Spinal cord (tissue), 10 donors: ENCODE measurements around the gene KRTAP6-3. TPM values are rescaled to one million over a fixed set of nuclear protein-coding genes. Genes with fewer than 3 reads are reported as not detected.

Experiments used
- DNase-seq, 6 donors: peaks; one replicate each; pipeline versions ENCODE4 v3.0.0 to v3.0.0-alpha.2; 2013 to 2015; ENCODE audit warnings: low spot score in 6 of 6, low read depth in 4 of 6
- H3K27ac ChIP-seq: one replicate; pipeline ENCODE4 v1.5.1; 2013; ENCODE audit warnings: low read depth, low read length, control low read depth
- H3K27me3 ChIP-seq: one replicate; pipeline ENCODE4 v1.6.1; 2013; ENCODE audit warnings: low read length; ENCODE audit not compliant: control insufficient read depth, insufficient read depth
- H3K36me3 ChIP-seq: one replicate; pipeline ENCODE4 v1.6.1; 2013; ENCODE audit warnings: low read length; ENCODE audit not compliant: control insufficient read depth, insufficient read depth
- H3K4me1 ChIP-seq: one replicate; pipeline ENCODE4 v1.6.1; 2013; ENCODE audit warnings: low read length; ENCODE audit not compliant: control insufficient read depth, insufficient read depth
- H3K4me3 ChIP-seq: one replicate; pipeline ENCODE4 v1.5.1; 2013; ENCODE audit warnings: low read depth, low read length, control low read depth
- H3K9me3 ChIP-seq: one replicate; pipeline ENCODE4 v1.6.1; 2013; ENCODE audit warnings: low read length; ENCODE audit not compliant: control insufficient read depth, insufficient read depth
- WGBS: methylation state at CpG from one replicate; pipeline ENCODE4 v1.1.5; 2013; ENCODE audit warnings: missing lambda C conversion rate; ENCODE audit not compliant: insufficient coverage; 5-methylcytosine and 5-hydroxymethylcytosine counted together
- long read RNA-seq, 4 donors: transcript quantifications; one replicate each; lab custom pipeline, GENCODE V29; 2026
- polyA plus RNA-seq, 2 donors: library from polyadenylated mRNA; unstranded; fragments of 120-200 nt; gene quantifications; one replicate each; pipeline ENCODE4 v1.2.1, GENCODE V29; 2013; ENCODE audit not compliant: insufficient read length in 2 of 2
- total RNA-seq, 2 donors: library from RNA; depleted of rRNA in 1 of 2; stranded (reverse); fragments of 120-200 nt in 1 of 2; fragments of >200 nt in 1 of 2; gene quantifications; one replicate each; pipeline versions ENCODE4 v1.2.3 to v1.2.4, GENCODE V29; 2013 to 2014
- donor health status: healthy.

KRTAP6-3 gene, protein sequence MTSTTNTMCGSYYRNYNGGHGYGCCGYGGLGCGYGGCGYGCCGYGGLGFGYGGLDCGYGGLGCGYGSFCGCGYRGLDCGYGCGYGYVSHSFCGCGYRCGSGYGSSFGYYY
- total RNA-seq (not detected), polyA plus RNA-seq (not detected)
- long read RNA-seq, donor 1: 0 reads
- long read RNA-seq, donor 2, partial matches to known transcripts: 0 of 1 reads
- long read RNA-seq, donor 2, other reads (novel, unspliced or antisense): 0 of 1 reads
- long read RNA-seq, donor 3: 0 reads
- long read RNA-seq, donor 4: 0 reads

DNA sequence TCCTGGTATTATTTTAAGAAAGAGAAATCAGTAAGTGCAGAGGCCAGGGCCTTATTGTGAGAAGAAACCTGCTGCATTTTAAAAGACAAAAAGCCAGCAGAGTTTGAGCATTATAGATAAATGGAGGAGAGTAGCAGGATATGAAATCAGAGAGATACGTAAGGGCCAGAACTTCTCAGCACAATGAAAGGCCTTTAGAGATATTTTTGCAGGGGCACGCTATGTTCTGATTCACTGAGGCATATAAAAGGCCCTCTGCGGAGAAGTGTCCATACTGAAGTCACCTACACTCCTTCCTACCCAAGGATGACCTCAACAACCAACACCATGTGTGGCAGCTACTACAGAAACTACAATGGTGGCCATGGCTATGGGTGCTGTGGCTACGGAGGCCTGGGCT, at the start of gene KRTAP6-3:
KRTAP6-3 (plus strand) TSS at position 301 of the 400 bp plus-strand sequence; CDS start at position 307, 6 bp downstream.
- 94% methylated on average over 4 of the region's 4 CpGs for WGBS
- no peak for DNase-seq
- H3K9me3 ChIP-seq: no peaks in the 10 kb centered on the region
- H3K27ac ChIP-seq: no peak within 1 kb of the TSS
- no peaks in the 10 kb centered on the region for H3K27me3 ChIP-seq
- no peaks in the 10 kb centered on the region for H3K4me1 ChIP-seq
- H3K36me3 ChIP-seq: no peaks in the 10 kb centered on the region
- no peak within 1 kb of the TSS for H3K4me3 ChIP-seq

DNA sequence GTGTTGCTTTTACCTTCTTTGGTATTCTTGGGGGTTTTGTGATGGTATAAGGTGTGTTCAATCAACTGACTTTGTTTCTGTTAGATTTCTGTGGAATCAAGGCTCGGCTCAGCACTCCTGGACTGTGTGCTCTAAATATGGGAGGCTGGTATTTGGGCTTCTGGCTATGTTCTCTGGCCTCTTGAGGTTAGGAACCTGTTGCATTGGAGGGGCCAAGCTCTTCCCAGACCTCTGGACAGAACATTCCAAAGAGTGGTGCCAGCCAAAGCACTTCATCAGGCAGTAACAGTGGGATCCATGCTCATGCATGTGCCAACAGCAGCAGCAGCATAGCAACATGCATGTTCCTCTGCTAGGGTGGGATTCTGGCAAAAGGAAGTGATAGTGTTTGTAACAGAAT, 39.5 kb upstream of the KRTAP6-3 start:
- Histone ChIP-seq H3K4me1 (no peaks in the 10 kb centered on the region), H3K9me3 (peaks cover 3% of the 10 kb centered on the region), H3K4me3 (no peak overlapping the region), H3K27me3 (no peaks in the 10 kb centered on the region), H3K27ac (no peak overlapping the region), H3K36me3 (no peaks in the 10 kb centered on the region)
- 75% methylated on average over 1 of the region's 1 CpG for WGBS
- no peak for DNase-seq

DNA sequence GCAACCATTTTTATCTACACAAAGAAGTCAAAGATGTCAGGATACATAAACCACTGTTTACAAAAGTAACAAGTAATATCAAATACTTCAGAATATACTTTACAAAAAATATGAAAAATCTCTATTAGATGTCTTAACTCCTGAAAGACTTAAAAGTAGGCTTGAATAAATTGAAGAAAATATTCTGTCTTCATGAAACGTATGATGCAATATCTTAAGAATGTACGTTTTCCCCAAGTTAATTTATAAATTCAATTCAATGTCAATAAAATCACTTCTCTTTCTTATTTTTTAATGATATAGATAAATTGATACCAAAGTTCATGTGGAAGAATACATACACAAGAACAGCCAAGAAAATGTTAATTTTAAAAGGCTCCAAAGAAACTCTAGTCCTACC, 37.1 kb upstream of the KRTAP6-3 start:
- peaks cover 3% of the 10 kb centered on the region for H3K9me3 ChIP-seq
- H3K27me3 ChIP-seq: no peaks in the 10 kb centered on the region
- H3K4me1 ChIP-seq: no peaks in the 10 kb centered on the region
- no peaks in the 10 kb centered on the region for H3K36me3 ChIP-seq
- H3K27ac ChIP-seq: no peak overlapping the region
- no peak for DNase-seq
- H3K4me3 ChIP-seq: no peak overlapping the region
- no CpG with 5 or more reads among the region's 2 CpGs for WGBS

DNA sequence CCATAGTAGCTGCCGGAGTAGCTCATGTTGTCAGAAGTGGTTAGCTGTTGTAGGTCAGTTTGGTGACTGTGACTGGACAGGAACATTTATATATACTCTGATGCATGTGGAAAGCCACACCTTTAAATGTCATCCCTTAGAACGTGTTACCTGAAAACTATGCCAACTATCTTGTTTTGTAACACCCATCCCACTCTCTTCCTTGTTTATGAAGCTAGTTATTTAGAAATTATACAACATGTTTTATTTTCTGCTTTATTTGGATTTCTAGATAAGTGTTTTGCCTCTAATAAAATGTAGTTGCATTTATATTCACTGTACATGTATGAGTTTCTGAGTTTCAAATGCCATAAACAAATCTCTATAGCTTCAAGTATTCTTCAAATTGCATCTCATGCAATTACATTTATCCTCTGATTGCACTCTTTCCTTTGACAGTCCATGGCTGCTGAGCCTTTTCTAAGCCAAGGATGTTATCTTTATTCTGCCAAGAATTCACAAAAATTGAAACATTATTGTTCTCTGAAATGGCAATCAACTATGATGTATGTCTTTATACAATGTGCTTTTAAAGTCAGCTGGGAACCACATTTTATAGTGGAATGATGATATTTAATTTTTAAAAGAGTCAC, 30.9 kb upstream of the KRTAP6-3 start, which contains the start of gene KRTAP19-7:
KRTAP19-7 (minus strand) TSS at position 51 of the 632 bp plus-strand sequence; CDS start at position 26, 25 bp downstream.
- Histone ChIP-seq H3K36me3 (no peaks in the 10 kb centered on the region), H3K27ac (no peak within 1 kb of the TSS), H3K4me1 (no peaks in the 10 kb centered on the region), H3K4me3 (no peak within 1 kb of the TSS), H3K27me3 (no peaks in the 10 kb centered on the region), H3K9me3 (no peaks in the 10 kb centered on the region)
- WGBS: no CpG with 5 or more reads among the region's 2 CpGs
- peak in 1 of 6 donors; percentile 33 for DNase-seq

DNA sequence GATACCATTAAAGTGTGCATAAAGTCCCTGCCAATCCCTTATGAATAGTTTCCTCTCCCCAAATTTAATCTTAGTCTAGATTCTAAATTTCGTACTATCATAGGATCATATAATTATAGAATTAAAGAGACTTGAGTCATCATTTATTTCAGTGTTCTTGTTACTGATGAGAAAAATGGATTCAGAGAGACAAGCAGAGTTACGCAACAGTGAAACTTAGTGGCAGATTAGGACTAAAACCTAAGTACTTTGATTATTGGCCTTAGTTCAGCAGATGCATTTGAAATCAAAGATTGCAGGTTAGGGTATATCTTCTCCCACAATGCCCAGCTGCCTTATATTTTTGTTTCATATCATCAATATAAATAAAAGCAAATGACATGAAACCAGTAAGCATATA, 30.3 kb upstream of the KRTAP6-3 start:
- Histone ChIP-seq H3K27me3 (no peaks in the 10 kb centered on the region), H3K4me1 (no peaks in the 10 kb centered on the region), H3K27ac (no peak overlapping the region), H3K9me3 (no peaks in the 10 kb centered on the region), H3K36me3 (no peaks in the 10 kb centered on the region), H3K4me3 (no peak overlapping the region)
- DNase-seq: no peak
- WGBS: 80% methylated on average over 1 of the region's 2 CpGs

DNA sequence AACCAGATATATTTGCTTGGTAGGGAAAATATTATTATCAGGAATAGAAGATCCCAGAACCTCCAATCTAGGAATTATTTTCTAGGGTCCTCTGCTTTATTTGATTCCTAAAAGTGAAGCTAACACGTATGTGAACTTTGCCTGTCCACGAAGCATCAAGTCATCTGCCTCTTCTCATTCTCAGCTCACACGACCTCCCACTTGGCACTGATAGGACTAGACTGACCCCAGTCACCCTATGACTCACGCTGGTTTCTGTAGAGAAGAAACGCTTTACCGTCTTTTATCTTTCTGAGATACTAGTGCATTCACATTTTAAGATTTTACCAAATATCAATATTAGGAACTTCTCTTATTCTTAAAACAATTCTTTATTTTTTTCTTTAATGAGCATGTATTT, 29.2 kb upstream of the KRTAP6-3 start:
- H3K27ac ChIP-seq: no peak overlapping the region
- no peak for DNase-seq
- no peaks in the 10 kb centered on the region for H3K36me3 ChIP-seq
- no peaks in the 10 kb centered on the region for H3K27me3 ChIP-seq
- no peaks in the 10 kb centered on the region for H3K4me1 ChIP-seq
- H3K4me3 ChIP-seq: no peak overlapping the region
- no peaks in the 10 kb centered on the region for H3K9me3 ChIP-seq
- 75% methylated on average over 6 of the region's 6 CpGs for WGBS

DNA sequence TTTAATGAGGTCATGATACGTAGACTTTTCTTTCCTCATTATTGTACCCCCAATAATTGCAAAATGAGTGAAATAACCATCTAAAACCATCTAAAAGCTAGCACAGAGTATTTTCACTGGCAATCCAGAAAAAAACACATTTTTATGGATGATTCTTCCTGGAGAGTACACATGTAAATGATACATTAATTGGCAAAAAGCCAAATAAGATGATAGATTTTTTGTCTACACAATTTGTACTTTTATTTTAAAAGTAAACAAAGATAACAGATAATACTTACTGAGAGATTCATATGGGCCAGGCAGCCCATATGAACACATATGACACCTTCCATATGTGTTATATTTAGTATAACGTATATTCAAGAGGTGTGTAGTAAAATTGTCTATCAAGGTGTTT, 28.6 kb upstream of the KRTAP6-3 start:
- H3K36me3 ChIP-seq: no peaks in the 10 kb centered on the region
- no peak for DNase-seq
- H3K9me3 ChIP-seq: no peaks in the 10 kb centered on the region
- H3K27ac ChIP-seq: no peak overlapping the region
- no peak overlapping the region for H3K4me3 ChIP-seq
- no CpG with 5 or more reads among the region's 2 CpGs for WGBS
- H3K27me3 ChIP-seq: no peaks in the 10 kb centered on the region
- H3K4me1 ChIP-seq: no peaks in the 10 kb centered on the region

DNA sequence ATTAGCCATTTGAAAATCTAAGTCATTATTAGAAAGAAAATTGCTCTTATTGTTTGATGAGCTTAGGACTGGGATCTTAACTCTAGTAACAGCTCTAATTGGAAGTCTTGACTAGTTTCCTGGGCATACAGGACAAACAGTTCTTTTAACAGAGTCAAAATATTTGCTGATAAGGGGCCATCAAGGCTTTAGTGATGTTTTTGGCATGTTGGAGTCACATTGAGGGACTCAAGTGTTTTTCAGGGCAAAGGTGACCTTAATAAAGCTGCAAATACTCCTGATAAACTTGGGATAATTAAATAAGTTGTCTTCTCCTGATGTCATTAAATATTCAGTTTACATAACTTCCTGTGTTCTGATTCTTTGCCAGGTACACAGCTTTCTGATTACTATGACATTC, 24.6 kb upstream of the KRTAP6-3 start:
- no peak for DNase-seq
- H3K9me3 ChIP-seq: no peaks in the 10 kb centered on the region
- H3K36me3 ChIP-seq: no peaks in the 10 kb centered on the region
- no peaks in the 10 kb centered on the region for H3K27me3 ChIP-seq
- H3K4me3 ChIP-seq: no peak overlapping the region
- H3K27ac ChIP-seq: no peak overlapping the region
- H3K4me1 ChIP-seq: no peaks in the 10 kb centered on the region

DNA sequence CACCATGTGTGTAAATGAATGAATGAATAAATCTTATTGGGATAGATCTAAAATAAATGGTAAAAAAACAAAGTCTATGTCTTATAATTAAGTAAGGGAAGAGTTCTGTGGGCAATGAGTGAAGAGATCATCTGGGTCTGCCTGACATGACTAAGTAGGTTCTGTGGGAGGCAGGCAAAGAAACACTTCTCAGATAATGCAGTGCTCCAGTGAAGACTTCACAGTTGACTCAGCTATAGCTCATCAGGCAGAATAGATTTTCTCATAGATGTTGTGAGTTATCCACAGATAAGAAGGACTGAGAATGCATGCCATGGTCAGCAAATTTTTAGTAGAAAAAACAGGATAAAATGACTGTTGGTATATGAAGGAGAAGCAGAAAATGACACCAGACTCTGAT, 14.5 kb upstream of the KRTAP6-3 start:
- no peaks in the 10 kb centered on the region for H3K36me3 ChIP-seq
- no peaks in the 10 kb centered on the region for H3K9me3 ChIP-seq
- H3K27ac ChIP-seq: no peak overlapping the region
- H3K4me3 ChIP-seq: no peak overlapping the region
- no peaks in the 10 kb centered on the region for H3K27me3 ChIP-seq
- no peak for DNase-seq
- no peaks in the 10 kb centered on the region for H3K4me1 ChIP-seq

DNA sequence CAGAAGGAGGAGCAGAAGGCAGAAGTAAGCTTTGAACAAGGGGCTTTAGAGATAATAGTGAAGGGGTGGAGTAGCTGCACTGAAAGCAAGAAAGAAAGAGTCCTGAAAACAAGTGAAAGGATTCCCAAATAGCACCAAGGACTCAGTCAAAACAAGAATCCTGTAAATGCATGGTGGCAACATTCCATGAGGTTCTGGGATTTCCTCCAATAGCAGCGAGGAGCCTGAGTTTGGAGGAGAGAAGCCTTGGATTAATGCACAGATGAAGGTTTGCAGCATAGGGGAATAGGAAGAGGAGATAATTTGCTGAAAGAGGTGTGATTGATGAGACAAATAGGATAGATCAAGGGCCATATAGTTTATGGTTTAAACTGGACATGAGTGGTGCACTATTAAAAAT, 12.9 kb upstream of the KRTAP6-3 start:
- WGBS: 25% methylated on average over 1 of the region's 1 CpG
- Histone ChIP-seq H3K4me3 (no peak overlapping the region), H3K27ac (no peak overlapping the region), H3K27me3 (no peaks in the 10 kb centered on the region), H3K9me3 (no peaks in the 10 kb centered on the region), H3K36me3 (no peaks in the 10 kb centered on the region), H3K4me1 (no peaks in the 10 kb centered on the region)
- peak in 4 of 6 donors; percentile 5 to 89 (median 11) for DNase-seq
